Activated T-cell treated with anti-CD3 and anti-CD28 coated beads for 4 hours (primary cell): ENCODE data around the gene MYLK2.

Experiments used
- DNase-seq: peaks from one replicate; pipeline ENCODE4 v3.0.0-alpha.2; 2020

MYLK2 gene

GRCh38 chr20:31836853-31837608 is 17.9 kb downstream of the MYLK2 start:
- DNase-seq: no peak

GRCh38 chr20:31837896-31838397 is 18.8 kb downstream of the MYLK2 start:
- DNase-seq: no peak

- no peak for DNase-seq
Measured at GRCh38 chr20:31838646-31839292, 19.6 kb downstream of the MYLK2 start.

- DNase-seq: no peak
Measured at GRCh38 chr20:31839782-31840487, 20.8 kb downstream of the MYLK2 start.

GRCh38 chr20:31840906-31841816 is 22.0 kb downstream of the MYLK2 start:
- no peak for DNase-seq

GRCh38 chr20:31841928-31842327 is 22.8 kb downstream of the MYLK2 start:
- DNase-seq: no peak

- DNase-seq: no peak
Measured at GRCh38 chr20:31842471-31843157, 23.5 kb downstream of the MYLK2 start.

GRCh38 chr20:31843288-31843687 is 24.1 kb downstream of the MYLK2 start:
- no peak for DNase-seq

- no peak for DNase-seq
Measured at GRCh38 chr20:31843881-31844280, 24.7 kb downstream of the MYLK2 start.

GRCh38 chr20:31844737-31845299 is 25.7 kb downstream of the MYLK2 start:
- no peak for DNase-seq

GRCh38 chr20:31845300-31845863 is 26.2 kb downstream of the MYLK2 start, which contains the start of gene FOXS1:
TSS of gene FOXS1 (minus strand) at chr20:31845604. CDS start at chr20:31845542, 62 bp downstream.
- DNase-seq: no peak

GRCh38 chr20:31846793-31847138 is 27.6 kb downstream of the MYLK2 start:
- DNase-seq: no peak

GRCh38 chr20:31848088-31848999 is 29.2 kb downstream of the MYLK2 start:
- DNase-seq: no peak

GRCh38 chr20:31849306-31849930 is 30.3 kb downstream of the MYLK2 start:
- DNase-seq: no peak

GRCh38 chr20:31851240-31851955 is 32.2 kb downstream of the MYLK2 start:
- DNase-seq: no peak

GRCh38 chr20:31853481-31853880 is 34.3 kb downstream of the MYLK2 start:
- no peak for DNase-seq

GRCh38 chr20:31856516-31856915 is 37.4 kb downstream of the MYLK2 start:
- DNase-seq: no peak

- no peak for DNase-seq
Measured at GRCh38 chr20:31857861-31858759, 39.0 kb downstream of the MYLK2 start.
